SJCRH30 (cell line): Measurements from ENCODE around the gene TOX2. TPM values are rescaled to one million over a fixed set of nuclear protein-coding genes. Genes with fewer than 3 reads are reported as not detected.

ENCODE experiments used
- DNase-seq, 2 experiments: peaks; one replicate each; pipeline ENCODE4 v3.0.0-alpha.2; 2015 to 2020
- H3K27ac ChIP-seq: fragments of 250-450 bp; sonication (Bioruptor Pico); 2 replicates; pipeline ENCODE4 v1.5.1; 2020; ENCODE audit warnings: mild to moderate bottlenecking, moderate library complexity
- H3K27me3 ChIP-seq: fragments of 250-450 bp; sonication (Bioruptor Pico); 2 replicates; pipeline ENCODE4 v1.5.1; 2020; ENCODE audit warnings: mild to moderate bottlenecking, moderate library complexity
- H3K36me3 ChIP-seq: fragments of 250-450 bp; sonication (Bioruptor Pico); 2 replicates; pipeline ENCODE4 v1.5.1; 2020; ENCODE audit warnings: mild to moderate bottlenecking, moderate library complexity
- H3K4me1 ChIP-seq: fragments of 250-450 bp; sonication (Bioruptor Pico); 2 replicates; pipeline ENCODE4 v1.5.1; 2020; ENCODE audit warnings: mild to moderate bottlenecking, moderate library complexity
- H3K4me3 ChIP-seq: fragments of 250-450 bp; sonication (Bioruptor Pico); 2 replicates; pipeline ENCODE4 v1.5.1; 2020; ENCODE audit warnings: mild to moderate bottlenecking, moderate library complexity
- H3K9me3 ChIP-seq: fragments of 250-450 bp; sonication (Bioruptor Pico); replicated peaks from 2 replicates; pipeline ENCODE4 v1.5.1; 2020; ENCODE audit warnings: mild to moderate bottlenecking, moderate library complexity
- total RNA-seq: library from RNA; depleted of rRNA; stranded (reverse); fragments of >200 nt; shearing (Covaris generic); gene quantifications from 2 replicates; pipeline ENCODE4 v1.2.3, GENCODE V29; 2014

TOX2 gene
- total RNA-seq, 1 experiment from 2014 or later: 10.1 TPM

DNA sequence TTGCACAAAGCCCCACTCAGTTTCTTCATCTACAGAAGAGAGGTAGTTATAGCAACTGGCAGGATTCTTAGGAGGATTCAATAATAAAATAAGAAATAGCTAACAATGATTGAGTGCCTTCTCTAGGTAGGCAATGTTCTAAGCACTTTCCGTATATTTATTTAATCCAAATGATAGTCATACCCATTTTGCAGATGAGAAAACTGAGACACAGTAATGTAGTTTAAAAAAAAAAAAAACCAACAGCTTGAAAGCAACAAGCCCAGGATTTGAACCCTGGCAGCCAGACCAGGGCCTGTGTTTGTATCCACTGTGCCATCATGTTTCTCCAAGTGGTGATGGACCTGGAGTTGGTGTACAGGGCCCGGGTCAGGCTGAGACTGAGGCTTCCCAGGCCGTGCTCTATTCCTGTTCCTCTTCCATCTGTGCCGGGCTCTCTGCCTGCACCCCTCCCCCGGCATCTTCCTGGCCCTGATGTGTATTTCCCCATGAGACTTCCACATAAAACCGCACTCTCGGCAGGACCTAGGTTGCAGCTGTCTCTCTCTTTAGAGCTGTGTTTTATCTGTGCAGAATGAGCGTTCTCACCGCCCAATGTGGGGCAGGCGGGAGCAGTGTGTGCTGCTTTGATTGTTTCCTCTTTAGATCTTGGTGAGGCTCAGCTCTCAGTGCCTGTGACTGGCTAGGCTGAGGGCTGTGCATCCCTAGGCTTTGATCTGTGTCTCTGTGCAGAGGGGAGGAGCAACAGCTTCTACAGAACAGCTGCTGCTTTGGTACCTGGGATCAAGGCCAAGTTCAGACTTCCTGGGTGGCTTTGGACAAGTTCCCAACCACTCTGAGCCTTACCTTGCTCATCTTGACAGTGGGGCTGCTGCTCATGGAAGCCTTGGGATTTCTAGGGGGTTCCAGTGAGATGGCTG lies 49.5 kb downstream of the TOX2 start:
- no peaks in the 10 kb centered on the region for H3K27me3 ChIP-seq
- H3K4me1 ChIP-seq: peaks cover 12% of the 10 kb centered on the region
- no peaks in the 10 kb centered on the region for H3K36me3 ChIP-seq
- no peak overlapping the region for H3K27ac ChIP-seq
- no peak overlapping the region for H3K4me3 ChIP-seq
- DNase-seq: peak; percentile 97 to 99
- H3K9me3 ChIP-seq: no peaks in the 10 kb centered on the region

DNA sequence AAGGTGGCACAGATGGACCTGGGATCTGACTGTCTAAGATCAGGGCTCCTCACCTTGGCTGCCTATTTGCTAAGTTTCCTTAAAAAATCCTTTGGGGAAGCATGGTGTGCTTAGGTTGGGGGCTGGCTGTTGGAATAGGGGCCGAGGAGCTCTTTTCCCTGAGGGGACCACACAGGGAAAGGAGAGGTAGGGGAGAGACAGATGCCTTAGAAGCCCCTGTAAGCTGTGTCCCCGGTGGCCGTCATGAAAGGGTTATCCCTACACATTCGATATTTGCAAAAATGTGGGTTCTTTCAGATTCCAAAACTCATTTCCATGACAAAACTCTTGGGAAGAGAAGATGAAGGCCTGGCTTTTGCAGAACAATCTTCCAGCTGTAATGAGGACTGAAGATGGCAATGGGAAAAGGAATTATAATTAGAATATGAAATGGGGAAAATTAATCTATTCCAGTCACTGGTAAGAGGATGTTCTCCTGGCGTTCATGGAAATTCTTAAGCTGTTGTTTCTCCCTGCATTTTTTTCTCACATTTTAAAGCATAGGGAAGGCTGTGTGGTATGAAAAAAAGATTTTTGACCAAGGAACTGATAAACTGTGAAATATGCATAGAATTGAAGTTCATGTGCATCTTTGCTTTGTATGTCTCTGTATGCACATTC lies 53.8 kb downstream of the TOX2 start:
- Histone ChIP-seq H3K27ac (no peak overlapping the region), H3K9me3 (no peaks in the 10 kb centered on the region), H3K4me3 (no peak overlapping the region), H3K4me1 (peaks cover 22% of the 10 kb centered on the region), H3K36me3 (no peaks in the 10 kb centered on the region), H3K27me3 (no peaks in the 10 kb centered on the region)
- no peak for DNase-seq

DNA sequence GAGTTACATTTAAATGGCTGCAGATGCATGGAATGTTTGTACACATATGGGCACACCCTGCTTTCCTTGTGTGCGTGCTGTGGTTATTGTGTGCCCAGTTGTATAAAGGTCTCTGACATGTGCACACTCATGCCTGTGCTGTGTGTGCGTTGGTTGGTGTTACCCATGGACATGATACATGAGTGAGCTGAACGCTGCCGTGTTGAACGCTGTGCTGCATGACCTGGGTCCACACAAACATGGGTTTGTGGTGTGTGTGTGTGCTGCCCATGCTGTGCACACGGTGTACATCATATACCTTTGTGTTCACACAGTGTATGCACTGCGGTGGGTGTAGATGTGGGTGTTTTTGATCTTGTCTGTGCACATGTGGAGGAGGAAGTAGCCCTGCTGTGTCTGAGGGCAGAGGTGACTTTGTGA lies 54.4 kb downstream of the TOX2 start:
- Histone ChIP-seq H3K4me1 (peaks cover 22% of the 10 kb centered on the region), H3K4me3 (no peak overlapping the region)
- DNase-seq: no peak

DNA sequence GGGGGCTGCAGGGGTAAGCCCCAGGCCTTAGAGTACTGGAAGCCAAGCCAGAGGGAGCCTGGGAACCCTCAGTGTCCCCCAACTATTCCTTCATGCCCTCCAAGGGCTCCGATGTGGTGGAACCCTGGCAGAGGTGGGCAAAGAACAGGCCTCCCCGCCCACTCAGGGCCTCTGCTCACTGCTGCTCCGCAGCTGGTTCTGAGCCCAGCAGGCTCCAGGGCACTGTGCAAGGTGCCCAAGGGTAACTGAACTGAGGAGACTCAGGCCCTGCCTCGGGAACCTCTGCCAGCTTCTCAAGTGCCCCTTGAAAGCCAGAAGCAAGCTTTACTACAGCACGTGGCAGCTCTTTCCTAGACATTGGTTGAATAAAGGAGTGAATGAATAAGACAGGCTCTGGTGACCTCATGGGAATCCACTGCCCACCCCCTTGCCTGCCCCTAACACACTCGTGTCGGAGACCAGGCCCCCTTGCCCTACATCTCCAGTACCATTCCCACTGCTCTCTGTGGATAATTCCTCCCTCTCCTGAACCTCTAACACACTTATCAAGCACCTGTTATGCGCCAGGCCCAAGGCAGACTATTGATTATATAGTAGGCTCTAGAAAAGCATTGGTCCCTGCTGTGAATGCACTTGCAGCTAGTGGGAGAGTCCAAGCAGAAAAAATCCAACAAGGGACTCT lies 55.0 kb downstream of the TOX2 start:
- no peak for DNase-seq
- Histone ChIP-seq H3K4me1 (peaks cover 18% of the 10 kb centered on the region), H3K9me3 (no peaks in the 10 kb centered on the region), H3K36me3 (no peaks in the 10 kb centered on the region), H3K27ac (no peak overlapping the region), H3K4me3 (no peak overlapping the region), H3K27me3 (no peaks in the 10 kb centered on the region)

More for the DNA sequence above, 54.4 kb downstream of the TOX2 start:
- Histone ChIP-seq H3K27me3 (no peaks in the 10 kb centered on the region), H3K27ac (no peak overlapping the region), H3K9me3 (no peaks in the 10 kb centered on the region), H3K36me3 (no peaks in the 10 kb centered on the region)

DNA sequence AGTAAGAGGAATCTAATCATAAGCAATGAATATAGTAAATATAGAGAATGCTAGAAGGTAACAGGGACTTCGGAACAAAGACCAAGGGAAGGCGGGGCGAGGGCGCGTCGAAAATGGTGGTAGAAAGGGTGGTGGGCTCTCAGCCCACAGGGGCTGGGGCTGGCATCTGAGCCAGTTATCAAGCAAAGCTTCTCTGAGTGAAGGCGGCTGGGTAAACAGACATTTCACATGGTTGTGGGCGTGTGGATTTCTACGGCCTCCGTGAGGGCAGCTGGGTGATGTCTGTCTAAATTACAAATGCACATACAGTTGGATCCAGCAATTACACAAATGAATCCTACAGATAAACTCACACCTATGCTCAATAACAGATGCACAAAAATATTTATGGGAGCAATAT lies 56.6 kb downstream of the TOX2 start:
- no peak for DNase-seq
- Histone ChIP-seq H3K9me3 (no peaks in the 10 kb centered on the region), H3K36me3 (no peaks in the 10 kb centered on the region), H3K27ac (no peak overlapping the region), H3K27me3 (no peaks in the 10 kb centered on the region), H3K4me3 (no peak overlapping the region), H3K4me1 (peaks cover 10% of the 10 kb centered on the region; the same call in 1 of the 2 replicates)

DNA sequence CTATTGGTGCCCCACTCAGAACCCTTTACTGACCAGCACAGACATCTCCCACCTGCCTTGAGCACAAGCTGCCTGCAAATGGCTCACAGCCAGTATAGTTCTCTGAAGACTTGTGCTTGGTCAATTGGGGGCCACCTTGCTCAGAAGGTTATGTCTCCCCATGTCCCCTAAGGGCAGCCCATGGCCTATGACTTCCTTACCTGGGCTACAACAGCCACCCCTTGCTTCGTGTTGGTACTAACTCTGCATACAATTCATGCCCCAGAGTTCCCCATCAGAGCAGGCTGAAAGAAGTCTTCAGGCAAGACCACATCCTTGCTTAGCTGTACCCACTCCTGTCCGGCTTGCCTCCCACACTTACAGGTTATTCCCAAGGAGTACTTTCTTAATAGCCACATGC lies 57.4 kb downstream of the TOX2 start:
- no peak overlapping the region for H3K27ac ChIP-seq
- no peak overlapping the region for H3K4me3 ChIP-seq
- H3K27me3 ChIP-seq: no peaks in the 10 kb centered on the region
- DNase-seq: no peak
- H3K36me3 ChIP-seq: no peaks in the 10 kb centered on the region
- no peaks in the 10 kb centered on the region for H3K9me3 ChIP-seq
- H3K4me1 ChIP-seq: peaks cover 10% of the 10 kb centered on the region; the same call in 1 of the 2 replicates

DNA sequence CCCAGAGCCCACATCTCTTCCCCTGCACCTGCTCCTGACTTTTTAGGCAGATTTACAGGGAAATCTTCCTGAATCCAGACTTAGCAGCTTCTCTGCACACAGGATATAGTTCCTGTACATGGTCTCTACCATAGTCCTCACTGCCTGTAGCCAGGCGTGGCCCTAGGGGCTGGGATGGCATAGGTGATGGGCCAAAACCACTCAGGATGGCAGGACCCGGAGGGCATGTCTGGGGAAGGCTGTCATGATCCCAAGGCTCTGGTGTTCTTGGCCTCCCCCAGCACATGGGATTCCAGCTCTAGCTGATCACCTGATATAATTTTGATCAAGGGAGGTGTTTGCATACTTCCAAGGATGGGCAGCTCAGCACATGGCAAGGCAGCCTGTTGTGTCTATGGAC lies 58.0 kb downstream of the TOX2 start:
- Histone ChIP-seq H3K36me3 (no peaks in the 10 kb centered on the region), H3K4me3 (no peak overlapping the region)
- no peak for DNase-seq

DNA sequence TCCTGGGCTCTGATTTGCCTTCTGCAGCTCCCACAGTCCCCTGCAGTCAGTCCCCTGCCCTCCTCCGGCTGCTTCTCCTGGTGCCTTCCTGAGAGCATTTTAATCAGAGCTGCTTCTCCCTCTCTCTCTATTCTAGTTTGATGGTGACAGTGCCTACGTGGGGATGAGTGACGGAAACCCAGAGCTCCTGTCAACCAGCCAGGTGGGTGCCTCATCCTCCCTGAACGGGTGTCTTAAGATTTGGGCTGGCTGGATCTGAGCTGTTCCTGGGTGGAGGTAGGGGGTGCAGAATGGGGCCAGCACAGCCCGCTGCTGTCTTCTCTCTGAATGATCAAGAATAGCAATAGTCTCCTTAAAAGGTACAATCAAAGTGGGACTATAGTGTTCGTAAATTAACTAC lies 58.6 kb downstream of the TOX2 start:
- Histone ChIP-seq H3K36me3 (no peaks in the 10 kb centered on the region), H3K4me3 (no peak overlapping the region), H3K9me3 (0 out of 2 replicates have a peak, but pooled peaks cover under 1% of the 10 kb centered on the region), H3K27me3 (no peaks in the 10 kb centered on the region), H3K4me1 (peaks cover 10% of the 10 kb centered on the region; the same call in 1 of the 2 replicates), H3K27ac (no peak overlapping the region)
- DNase-seq: no peak

More for the DNA sequence above, 58.0 kb downstream of the TOX2 start:
- peaks cover 10% of the 10 kb centered on the region; the same call in 1 of the 2 replicates for H3K4me1 ChIP-seq
- H3K27ac ChIP-seq: no peak overlapping the region
- no peaks in the 10 kb centered on the region for H3K9me3 ChIP-seq
- H3K27me3 ChIP-seq: no peaks in the 10 kb centered on the region

DNA sequence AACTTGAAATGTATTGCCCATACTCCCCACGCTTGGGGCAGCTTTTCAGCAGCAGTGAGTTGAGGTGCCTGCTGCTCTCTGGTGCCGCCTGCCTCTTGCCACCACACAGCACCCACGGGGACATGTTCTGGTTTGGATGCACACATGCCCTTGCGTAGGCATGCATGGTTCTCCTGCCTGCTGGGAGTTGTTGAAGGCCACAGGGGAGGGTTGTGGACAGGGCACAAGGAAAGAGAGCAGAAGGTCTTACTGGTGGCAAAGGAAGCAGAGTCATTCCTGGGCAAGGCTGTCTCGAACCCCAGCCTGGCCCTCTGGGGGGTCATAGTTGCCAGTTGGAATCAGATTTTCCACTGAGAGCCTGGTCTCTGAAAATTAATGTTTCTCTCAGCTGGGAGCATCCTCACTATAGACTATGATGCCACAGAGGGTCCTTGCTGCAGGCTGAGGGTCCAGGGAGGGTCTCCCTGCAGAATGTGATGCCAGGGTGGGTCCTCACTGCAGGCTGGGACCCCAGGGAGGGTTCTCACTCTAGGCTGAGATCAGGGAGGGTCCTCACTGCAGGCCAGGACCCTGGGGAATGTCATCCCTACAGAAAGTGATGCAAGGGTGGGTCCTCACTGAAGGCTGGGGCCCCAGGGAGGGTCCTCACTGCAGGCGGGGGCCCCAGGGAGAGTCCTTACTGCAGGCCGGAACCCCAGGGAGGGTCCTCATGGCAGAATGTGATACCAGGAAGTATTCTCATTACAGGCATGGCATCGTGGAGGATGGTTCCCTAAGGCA lies 59.2 kb downstream of the TOX2 start:
- Histone ChIP-seq H3K4me1 (peaks cover 10% of the 10 kb centered on the region; the same call in 1 of the 2 replicates), H3K4me3 (no peak overlapping the region), H3K9me3 (0 out of 2 replicates have a peak, but pooled peaks cover 3% of the 10 kb centered on the region), H3K36me3 (no peaks in the 10 kb centered on the region), H3K27ac (no peak overlapping the region), H3K27me3 (no peaks in the 10 kb centered on the region)
- no peak for DNase-seq

DNA sequence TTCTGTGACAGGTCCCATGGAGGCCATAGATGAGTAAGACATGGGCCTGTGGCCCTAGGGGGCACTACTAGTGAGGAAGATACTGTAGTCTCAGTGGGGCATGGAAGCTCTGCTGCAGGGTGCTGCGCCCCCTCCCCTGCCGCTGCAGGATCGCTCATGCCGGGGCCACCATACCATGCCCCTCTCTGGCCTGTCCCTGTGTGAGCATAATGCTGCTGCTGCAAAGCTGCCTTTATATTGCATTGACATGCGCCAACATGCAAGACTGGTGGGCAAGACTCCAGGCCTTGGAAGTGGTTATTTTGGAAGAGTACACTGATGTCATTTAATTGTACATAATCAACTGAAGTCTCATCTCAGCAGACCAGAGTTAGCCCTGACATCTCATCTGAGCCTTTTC lies 60.0 kb downstream of the TOX2 start:
- no peak for DNase-seq
- Histone ChIP-seq H3K27ac (no peak overlapping the region), H3K9me3 (0 out of 2 replicates have a peak, but pooled peaks cover 3% of the 10 kb centered on the region), H3K36me3 (no peaks in the 10 kb centered on the region), H3K4me1 (peaks cover 8% of the 10 kb centered on the region; the same call in 1 of the 2 replicates), H3K4me3 (no peak overlapping the region), H3K27me3 (no peaks in the 10 kb centered on the region)

DNA sequence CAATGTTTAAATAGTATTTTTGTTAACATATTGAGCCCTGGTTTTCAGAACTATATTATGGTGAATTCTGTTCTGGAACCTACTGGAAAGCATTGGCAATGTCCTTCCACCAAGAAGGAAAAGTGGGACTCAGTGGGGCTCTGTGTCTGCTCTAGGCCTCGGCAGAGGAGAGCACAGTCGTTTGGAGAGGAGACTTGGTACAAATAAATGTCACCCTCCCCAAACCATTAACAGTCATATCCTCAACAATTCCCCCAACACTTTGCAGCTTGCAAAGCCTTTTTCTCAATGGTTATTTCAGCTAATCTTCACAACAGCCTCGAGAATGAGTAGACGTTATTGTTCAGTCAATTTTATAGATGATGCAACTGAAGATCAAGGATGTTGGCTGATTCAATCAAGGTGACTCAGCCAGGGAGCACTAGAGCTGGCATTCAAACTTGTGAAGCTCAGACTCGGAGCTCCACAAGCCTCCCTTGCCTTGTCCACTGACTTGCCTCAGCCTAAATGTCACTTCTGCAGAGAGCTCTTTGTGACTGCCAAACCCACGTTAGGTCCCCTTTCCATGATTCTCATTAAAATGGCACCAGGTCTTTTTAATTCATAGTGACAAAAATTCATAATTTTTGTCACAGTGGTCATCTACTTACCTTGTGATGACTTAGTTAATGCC lies 60.6 kb downstream of the TOX2 start:
- H3K4me3 ChIP-seq: no peak overlapping the region
- H3K27ac ChIP-seq: no peak overlapping the region
- peaks cover 3% of the 10 kb centered on the region; the same call in 1 of the 2 replicates for H3K4me1 ChIP-seq
- no peak for DNase-seq
- H3K27me3 ChIP-seq: no peaks in the 10 kb centered on the region
- 0 out of 2 replicates have a peak, but pooled peaks cover 3% of the 10 kb centered on the region for H3K9me3 ChIP-seq
- H3K36me3 ChIP-seq: no peaks in the 10 kb centered on the region

DNA sequence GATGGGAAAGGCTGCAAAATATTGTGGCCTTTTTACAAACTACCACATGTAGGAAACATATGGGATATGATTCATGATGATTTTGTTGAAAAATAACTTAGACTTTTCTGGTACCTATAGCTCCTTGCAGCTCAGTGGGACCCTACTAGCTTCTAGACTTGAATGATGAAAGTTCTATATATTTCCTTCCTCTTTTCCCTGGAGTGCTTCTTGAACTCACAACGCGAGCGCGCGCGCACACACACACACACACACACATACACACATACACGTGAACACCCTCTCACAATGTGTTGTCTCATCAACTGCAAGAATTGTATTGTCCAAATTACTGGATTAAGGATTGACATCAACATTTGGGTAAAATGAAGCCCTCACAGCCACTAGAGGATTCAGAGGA lies 61.9 kb downstream of the TOX2 start:
- no peaks in the 10 kb centered on the region for H3K36me3 ChIP-seq
- H3K27ac ChIP-seq: no peak overlapping the region
- no peaks in the 10 kb centered on the region for H3K27me3 ChIP-seq
- H3K4me1 ChIP-seq: peaks cover 9% of the 10 kb centered on the region
- H3K4me3 ChIP-seq: no peak overlapping the region
- DNase-seq: no peak
- H3K9me3 ChIP-seq: 0 out of 2 replicates have a peak, but pooled peaks cover 3% of the 10 kb centered on the region

DNA sequence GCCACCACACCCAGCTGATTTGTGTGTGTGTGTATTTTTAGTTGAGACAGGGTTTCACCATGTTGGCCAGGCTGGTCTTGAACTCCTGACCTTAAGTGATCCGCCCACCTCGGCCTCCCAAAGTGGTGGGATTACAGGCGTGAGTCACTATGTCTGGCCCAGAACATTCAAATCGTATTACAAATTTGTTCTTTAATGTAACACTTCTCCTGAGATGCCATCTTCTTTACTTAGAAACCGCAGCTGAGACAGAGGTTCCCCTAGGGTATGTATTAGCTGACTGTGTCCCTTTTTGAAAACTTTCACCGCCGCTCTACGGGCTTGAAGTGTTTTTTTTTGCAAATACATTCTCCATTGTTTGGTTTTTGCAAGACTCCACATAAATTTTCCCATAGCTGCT lies 62.6 kb downstream of the TOX2 start:
- Histone ChIP-seq H3K9me3 (0 out of 2 replicates have a peak, but pooled peaks cover 3% of the 10 kb centered on the region), H3K27ac (no peak overlapping the region), H3K4me1 (peaks cover 16% of the 10 kb centered on the region), H3K4me3 (no peak overlapping the region), H3K36me3 (no peaks in the 10 kb centered on the region), H3K27me3 (no peaks in the 10 kb centered on the region)
- DNase-seq: no peak
